ENCODE measurements around the gene TMEM178A. TPM values are rescaled to one million over a fixed set of nuclear protein-coding genes. Genes with fewer than 3 reads are reported as not detected.
"Not testable (repeated sequence)": the region's sequence is repeated elsewhere in the genome, so short reads cannot be mapped to it uniquely, and the experiment has no call there.

The TMEM178A gene
- total RNA-seq, 1 experiment from 2014 or later = 0.14 TPM

DNA sequence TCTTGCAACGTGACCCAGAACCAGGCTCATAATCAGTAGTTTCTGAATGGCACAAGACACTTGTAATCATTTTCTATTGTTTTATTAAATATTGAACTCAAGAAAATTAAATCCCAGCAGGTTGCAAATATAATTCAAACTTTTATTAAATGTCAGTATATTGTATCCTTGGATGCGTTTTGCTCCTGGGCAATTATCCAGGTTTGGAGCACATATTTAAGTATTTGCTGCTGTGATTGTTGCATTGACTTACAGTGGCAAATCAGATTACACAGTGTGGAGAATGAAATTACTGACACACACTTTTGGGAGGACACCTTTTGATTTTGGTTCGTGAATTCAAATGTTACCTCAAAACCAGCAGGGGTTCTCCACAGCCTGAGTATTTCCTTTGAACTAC, 27.1 kb upstream of the TMEM178A start:
- Histone ChIP-seq H3K27ac (no peak overlapping the region), H3K9me3 (replicated peaks) (no peaks in the 10 kb centered on the region), H3K36me3 (no peaks in the 10 kb centered on the region), H3K4me3 (no peak overlapping the region), H3K27me3 (no peaks in the 10 kb centered on the region), H3K4me1 (peaks cover 14% of the 10 kb centered on the region)
- no peak for DNase-seq

DNA sequence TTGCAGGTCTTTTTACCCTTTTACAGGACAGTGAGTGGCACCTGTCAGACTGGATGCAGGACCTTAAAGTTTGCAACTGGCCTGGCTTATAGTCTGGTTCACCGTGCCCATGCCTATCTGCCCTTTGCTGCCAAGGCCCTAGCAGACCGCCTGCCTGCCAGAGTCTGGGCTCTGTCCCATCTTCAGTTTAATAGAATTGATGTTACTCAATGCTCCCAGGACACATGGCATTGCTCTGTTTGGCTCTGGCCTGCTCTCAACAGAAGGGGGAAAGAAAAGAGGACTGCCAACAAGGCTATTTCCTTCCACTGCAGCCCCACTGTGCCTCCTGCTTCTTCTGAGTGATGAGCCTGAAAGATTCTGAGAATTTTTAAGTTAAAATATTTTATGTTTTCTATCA, 25.6 kb upstream of the TMEM178A start:
- no peak for DNase-seq
- Histone ChIP-seq H3K27ac (no peak overlapping the region), H3K27me3 (no peaks in the 10 kb centered on the region), H3K4me3 (no peak overlapping the region), H3K4me1 (peaks cover 14% of the 10 kb centered on the region), H3K9me3 (replicated peaks) (no peaks in the 10 kb centered on the region), H3K36me3 (no peaks in the 10 kb centered on the region)

DNA sequence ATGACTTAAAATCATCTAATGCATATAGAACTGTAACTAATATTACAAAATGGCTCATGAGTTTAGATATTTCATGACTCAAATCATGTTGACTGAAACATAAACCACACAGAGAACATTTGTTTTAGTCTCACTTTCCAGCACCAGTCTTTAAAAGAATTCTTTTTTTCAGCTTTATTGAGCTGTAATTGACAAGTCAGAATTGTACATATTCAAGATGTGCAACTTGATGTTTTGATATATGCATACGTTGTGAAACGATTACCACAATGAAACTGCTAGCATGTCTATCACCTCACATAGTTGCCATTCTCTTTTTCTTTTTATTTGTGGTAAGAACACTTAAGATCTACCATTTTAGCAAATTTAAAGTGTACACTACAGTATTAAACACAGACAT, 25.0 kb upstream of the TMEM178A start:
- peaks cover 14% of the 10 kb centered on the region for H3K4me1 ChIP-seq
- H3K9me3 ChIP-seq (replicated peaks) = no peaks in the 10 kb centered on the region
- H3K36me3 ChIP-seq = no peaks in the 10 kb centered on the region
- H3K4me3 ChIP-seq = no peak overlapping the region
- no peak overlapping the region for H3K27ac ChIP-seq
- DNase-seq = no peak
- no peaks in the 10 kb centered on the region for H3K27me3 ChIP-seq

DNA sequence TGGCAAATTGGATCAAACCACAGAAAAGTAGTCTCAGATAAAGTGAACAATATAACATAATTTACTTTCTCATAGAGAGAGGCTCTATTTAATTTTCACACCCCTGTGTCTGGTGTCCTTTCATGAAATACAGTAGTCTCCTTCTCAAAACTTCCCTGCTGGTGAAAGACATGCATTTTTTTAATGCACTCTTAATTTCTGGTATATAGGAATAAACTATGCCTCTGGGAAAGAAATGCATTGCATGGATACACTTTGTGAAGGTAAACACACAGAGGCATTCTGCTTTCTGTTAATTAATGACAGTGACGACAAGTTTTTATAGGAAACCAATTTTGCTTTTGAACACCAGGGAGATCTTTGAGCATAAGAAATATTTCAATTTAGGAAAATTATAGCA, 24.1 kb upstream of the TMEM178A start:
- H3K27ac ChIP-seq = peak overlapping the region; percentile 34
- no peaks in the 10 kb centered on the region for H3K36me3 ChIP-seq
- no peaks in the 10 kb centered on the region for H3K9me3 ChIP-seq (replicated peaks)
- H3K27me3 ChIP-seq = no peaks in the 10 kb centered on the region
- no peak for DNase-seq
- H3K4me3 ChIP-seq = no peak overlapping the region
- H3K4me1 ChIP-seq = peaks cover 14% of the 10 kb centered on the region

DNA sequence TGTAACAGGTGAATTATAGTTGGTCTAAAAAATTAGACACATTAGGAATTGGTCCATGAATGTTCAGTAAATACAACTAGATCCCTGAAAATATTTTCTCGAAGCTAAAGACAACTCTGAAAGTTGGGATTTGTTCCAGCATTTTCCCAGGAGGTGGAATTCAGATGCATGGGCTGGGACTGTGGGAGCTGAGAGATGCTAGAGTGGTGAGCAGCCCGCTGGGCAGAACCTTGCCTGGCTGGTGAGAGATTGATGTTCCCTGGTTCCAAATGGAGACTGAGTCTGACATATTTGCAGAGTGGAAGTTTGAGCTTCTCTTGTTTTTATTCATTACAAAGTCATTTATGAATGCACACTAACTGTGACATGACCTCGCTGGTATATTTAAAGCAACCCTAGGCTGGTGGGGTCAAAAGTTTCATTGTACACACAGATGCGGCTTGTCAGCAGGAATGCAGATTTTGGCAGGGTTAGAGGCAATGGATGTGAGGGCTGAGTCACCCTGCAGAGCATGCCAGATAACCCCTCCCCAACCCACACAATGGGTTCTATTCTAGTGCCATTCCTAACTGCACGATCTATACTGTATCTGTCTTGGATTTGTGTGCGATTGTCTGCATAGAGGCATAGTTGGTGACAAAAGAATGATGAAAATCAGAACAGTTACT, 23.5 kb upstream of the TMEM178A start:
- Histone ChIP-seq H3K4me3 (no peak overlapping the region), H3K36me3 (no peaks in the 10 kb centered on the region), H3K27me3 (no peaks in the 10 kb centered on the region), H3K9me3 (replicated peaks) (no peaks in the 10 kb centered on the region), H3K27ac (peak overlapping the region; percentile 34), H3K4me1 (peaks cover 14% of the 10 kb centered on the region)
- peak; percentile 85 to 89 for DNase-seq

DNA sequence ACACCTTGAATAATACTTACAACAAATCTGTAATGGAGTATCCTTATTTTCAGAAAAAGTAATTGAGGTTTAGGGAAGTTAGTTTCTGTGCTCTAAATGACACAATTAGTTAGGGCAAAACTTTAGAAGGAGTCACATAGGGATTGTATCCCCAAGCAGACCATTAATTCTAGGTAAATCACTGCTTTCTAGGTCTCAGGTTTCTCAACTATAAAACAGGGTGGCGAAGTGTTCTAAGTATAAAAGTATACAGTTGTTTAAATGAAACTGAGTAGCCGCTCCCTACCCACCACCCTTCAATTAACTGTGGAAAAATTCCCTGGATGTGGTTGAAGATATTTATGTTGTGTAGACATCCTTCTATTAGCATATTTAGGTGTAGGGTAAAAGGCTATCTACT, 19.9 kb upstream of the TMEM178A start:
- Histone ChIP-seq H3K36me3 (no peaks in the 10 kb centered on the region), H3K4me1 (peaks cover 14% of the 10 kb centered on the region), H3K27me3 (no peaks in the 10 kb centered on the region), H3K27ac (no peak overlapping the region), H3K9me3 (replicated peaks) (no peaks in the 10 kb centered on the region), H3K4me3 (no peak overlapping the region)
- DNase-seq = no peak

DNA sequence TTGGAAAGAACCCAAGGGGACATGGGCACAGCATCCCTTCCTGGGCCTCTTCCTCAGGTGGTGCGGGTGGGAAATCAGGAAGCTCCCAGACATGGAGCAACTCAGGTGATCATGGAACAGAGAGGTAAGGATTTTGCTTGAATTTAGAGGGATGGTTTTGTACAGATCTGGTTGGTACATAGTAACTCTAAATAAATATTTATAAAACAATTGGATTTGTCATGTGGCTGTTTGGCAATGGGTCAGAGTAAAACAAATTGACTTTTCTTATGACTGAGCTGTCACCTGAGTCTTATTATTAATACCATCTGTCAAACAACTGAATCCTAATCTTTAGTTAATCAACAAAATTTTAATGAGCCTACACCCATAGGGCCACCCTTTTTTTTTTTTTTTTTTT, 19.4 kb upstream of the TMEM178A start:
- Histone ChIP-seq H3K36me3 (no peaks in the 10 kb centered on the region), H3K4me3 (no peak overlapping the region), H3K27ac (no peak overlapping the region), H3K4me1 (peaks cover 14% of the 10 kb centered on the region), H3K27me3 (no peaks in the 10 kb centered on the region), H3K9me3 (replicated peaks) (no peaks in the 10 kb centered on the region)
- DNase-seq = no peak

DNA sequence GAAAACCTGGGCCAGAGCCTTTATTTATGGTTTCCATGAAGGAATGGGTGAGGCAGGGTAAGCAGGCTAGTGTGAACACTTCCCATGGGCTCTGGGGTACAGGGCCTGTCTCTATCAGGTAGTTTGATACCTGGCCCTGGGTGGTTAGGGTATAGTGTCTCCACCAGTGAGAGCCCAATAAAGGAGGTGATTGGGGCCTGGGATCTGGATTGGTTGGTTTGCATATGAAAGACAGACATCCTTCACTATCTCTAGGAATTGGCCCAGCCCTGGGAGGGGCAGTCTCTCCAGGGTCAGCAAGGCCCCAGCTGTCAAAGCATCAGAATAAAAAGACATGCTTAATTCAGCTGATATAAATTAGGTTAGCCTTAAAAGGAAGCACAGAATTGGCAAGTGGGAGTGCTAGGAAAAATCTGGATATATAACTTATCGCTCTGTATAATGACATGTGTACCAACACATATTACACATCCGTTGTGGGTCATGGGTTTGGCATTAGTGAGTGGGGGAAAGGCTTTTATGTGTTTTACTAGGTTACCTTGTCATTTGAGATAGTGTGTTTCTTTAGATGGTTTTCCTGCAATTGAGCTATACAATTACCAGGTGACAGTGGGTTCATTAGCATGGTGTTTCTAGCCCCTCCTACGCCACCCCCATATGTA, 18.5 kb upstream of the TMEM178A start:
- Histone ChIP-seq H3K27ac (no peak overlapping the region), H3K9me3 (replicated peaks) (no peaks in the 10 kb centered on the region), H3K36me3 (no peaks in the 10 kb centered on the region), H3K4me3 (no peak overlapping the region), H3K27me3 (no peaks in the 10 kb centered on the region), H3K4me1 (peaks cover 4% of the 10 kb centered on the region)
- DNase-seq = no peak

DNA sequence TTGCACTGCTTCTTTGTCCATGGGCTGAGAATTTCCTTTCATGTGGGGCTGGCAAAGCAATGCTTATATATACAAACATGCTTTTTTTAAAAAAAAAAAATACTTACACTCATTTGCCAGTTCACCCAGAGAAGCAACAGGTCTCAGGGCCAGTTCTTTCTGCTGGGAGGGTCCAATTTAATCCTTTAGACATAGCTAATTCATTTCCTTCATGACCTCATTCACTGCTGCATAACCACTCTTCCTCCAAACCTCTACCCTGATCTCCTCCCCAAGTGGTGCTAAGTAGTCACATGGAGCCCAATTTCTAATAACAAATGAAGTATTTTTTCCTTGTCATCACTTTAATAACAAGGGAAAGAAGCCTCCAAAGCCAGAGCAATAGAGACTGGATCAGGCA, 17.1 kb upstream of the TMEM178A start:
- no peaks in the 10 kb centered on the region for H3K36me3 ChIP-seq
- no peak overlapping the region for H3K4me3 ChIP-seq
- H3K4me1 ChIP-seq = no peaks in the 10 kb centered on the region; the same call in none of the 2 replicates
- H3K27ac ChIP-seq = no peak overlapping the region
- H3K9me3 ChIP-seq (replicated peaks) = no peaks in the 10 kb centered on the region
- DNase-seq = peak in 1 of 2 experiments; percentile 13
- no peaks in the 10 kb centered on the region for H3K27me3 ChIP-seq

DNA sequence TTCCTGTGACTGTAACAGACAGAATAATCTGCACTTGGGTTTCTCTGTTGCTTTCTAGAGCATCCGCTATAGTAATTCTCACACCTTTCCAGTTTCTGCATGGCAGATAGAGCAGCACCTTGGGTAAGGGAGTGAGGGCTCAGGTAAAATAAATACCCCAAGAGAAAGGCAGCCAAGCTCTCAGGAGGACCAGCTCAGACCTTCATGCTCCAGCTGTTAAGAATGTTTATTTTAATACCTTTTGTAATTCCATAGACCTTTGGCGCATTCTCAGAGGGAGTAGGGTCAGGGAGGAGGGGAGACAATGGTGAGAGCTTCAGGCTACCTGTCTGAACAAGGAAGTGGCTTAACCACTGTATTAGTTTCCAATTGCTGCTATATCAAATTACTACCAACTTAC, 16.2 kb upstream of the TMEM178A start:
- H3K27me3 ChIP-seq = no peaks in the 10 kb centered on the region
- no peaks in the 10 kb centered on the region; the same call in none of the 2 replicates for H3K4me1 ChIP-seq
- H3K36me3 ChIP-seq = no peaks in the 10 kb centered on the region
- DNase-seq = no peak
- H3K4me3 ChIP-seq = no peak overlapping the region
- no peak overlapping the region for H3K27ac ChIP-seq
- H3K9me3 ChIP-seq (replicated peaks) = no peaks in the 10 kb centered on the region; the same call in 1 of the 2 replicates

DNA sequence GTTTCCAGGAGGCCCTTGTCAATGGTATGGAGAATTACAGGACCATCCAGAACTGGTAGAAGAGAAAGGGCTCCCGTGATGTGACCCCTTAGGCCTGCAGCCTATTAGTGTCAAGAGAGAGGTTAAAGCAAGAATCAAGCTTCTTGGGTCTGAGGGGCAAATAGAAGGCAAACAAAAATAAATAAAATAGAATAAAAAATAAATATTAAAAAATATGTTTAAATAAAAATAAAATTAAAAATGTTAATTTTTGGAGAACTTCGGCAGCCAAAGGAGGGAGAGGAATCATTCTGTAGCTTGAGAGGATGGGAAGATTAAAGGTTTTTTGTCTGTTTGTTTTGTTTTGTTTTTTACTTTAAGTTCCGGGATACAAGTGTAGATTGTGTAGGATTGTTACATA, 15.2 kb upstream of the TMEM178A start:
- H3K9me3 ChIP-seq (replicated peaks) = peaks cover 7% of the 10 kb centered on the region
- no peak overlapping the region for H3K27ac ChIP-seq
- H3K27me3 ChIP-seq = no peaks in the 10 kb centered on the region
- no peak for DNase-seq
- H3K36me3 ChIP-seq = no peaks in the 10 kb centered on the region
- no peaks in the 10 kb centered on the region; the same call in none of the 2 replicates for H3K4me1 ChIP-seq
- H3K4me3 ChIP-seq = no peak overlapping the region

DNA sequence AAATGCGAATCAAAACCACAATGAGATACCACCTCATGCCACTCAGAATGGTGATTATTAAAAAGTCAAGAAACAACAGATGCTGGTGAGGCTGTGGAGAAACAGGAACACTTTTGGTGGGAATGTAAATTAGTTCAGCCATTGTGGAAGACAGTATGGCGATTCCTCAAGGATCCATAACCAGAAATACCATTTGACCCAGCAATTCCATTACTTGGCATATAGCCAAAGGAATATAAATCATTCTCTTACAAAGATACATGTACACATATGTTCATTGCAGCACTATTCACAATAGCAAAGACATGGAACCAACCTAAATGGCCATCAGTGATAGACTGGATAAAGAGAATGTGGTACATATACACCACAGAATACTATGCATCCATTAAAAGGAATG, 9.5 kb upstream of the TMEM178A start:
- H3K9me3 ChIP-seq (replicated peaks); H3K36me3 ChIP-seq; H3K27me3 ChIP-seq; DNase-seq; H3K27ac ChIP-seq; H3K4me3 ChIP-seq: not testable (repeated sequence)
- H3K4me1 ChIP-seq = peaks cover 15% of the 10 kb centered on the region

DNA sequence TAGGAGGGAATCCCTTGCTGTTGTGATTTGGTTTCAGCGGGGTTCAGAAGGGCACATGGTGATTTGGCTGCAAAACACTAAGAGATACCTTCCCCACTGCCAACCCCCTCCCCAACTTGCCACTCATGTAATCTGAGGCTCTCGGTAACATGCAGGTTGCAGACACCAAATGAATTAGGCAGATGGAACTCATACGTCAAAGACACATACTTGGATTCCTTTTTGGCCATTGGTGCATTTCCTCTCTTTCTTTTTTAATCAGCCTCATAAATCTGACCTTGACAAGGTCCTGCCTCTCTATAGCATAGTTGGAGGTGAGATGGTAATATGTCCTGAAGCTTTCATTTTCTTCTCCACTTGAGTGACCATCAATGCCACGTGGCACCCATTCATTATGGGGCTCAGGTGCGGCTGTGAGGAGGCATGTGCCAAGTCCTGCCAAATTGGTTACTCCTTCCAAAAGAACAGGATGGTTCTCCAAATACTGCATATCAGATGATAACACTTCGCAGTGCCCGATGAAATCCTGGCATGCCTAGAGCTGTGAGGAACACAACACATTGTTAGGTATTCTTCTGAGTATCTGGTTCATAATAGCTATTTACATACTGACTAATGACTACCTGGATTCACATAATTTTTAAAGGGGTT, 8.3 kb upstream of the TMEM178A start:
- Histone ChIP-seq H3K4me1 (peaks cover 20% of the 10 kb centered on the region), H3K9me3 (replicated peaks) (peaks cover 7% of the 10 kb centered on the region), H3K36me3 (no peaks in the 10 kb centered on the region), H3K27me3 (no peaks in the 10 kb centered on the region), H3K4me3 (no peak overlapping the region), H3K27ac (no peak overlapping the region)
- DNase-seq = no peak

DNA sequence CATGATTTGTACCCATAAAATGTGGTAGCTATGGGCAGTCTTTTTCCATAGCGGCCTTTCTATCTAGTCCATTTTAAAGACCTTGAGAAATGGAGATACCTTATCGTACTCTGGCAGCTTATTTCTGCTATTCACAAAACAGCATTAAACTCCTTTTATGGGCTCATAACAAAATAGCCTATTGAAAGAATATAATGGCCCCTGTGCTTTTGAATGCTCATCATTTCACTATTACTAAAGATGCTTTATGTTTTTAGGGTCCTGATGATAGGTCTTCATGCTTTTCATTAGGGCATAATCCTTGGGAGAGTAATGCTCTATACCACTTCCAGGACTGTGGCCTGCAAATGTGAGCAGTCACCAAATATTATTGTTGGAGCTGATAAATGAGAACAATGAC, 7.3 kb upstream of the TMEM178A start:
- H3K27ac ChIP-seq = no peak overlapping the region
- no peak overlapping the region for H3K4me3 ChIP-seq
- peaks cover 7% of the 10 kb centered on the region for H3K9me3 ChIP-seq (replicated peaks)
- no peaks in the 10 kb centered on the region for H3K36me3 ChIP-seq
- no peaks in the 10 kb centered on the region for H3K27me3 ChIP-seq
- peaks cover 20% of the 10 kb centered on the region for H3K4me1 ChIP-seq
- no peak for DNase-seq

DNA sequence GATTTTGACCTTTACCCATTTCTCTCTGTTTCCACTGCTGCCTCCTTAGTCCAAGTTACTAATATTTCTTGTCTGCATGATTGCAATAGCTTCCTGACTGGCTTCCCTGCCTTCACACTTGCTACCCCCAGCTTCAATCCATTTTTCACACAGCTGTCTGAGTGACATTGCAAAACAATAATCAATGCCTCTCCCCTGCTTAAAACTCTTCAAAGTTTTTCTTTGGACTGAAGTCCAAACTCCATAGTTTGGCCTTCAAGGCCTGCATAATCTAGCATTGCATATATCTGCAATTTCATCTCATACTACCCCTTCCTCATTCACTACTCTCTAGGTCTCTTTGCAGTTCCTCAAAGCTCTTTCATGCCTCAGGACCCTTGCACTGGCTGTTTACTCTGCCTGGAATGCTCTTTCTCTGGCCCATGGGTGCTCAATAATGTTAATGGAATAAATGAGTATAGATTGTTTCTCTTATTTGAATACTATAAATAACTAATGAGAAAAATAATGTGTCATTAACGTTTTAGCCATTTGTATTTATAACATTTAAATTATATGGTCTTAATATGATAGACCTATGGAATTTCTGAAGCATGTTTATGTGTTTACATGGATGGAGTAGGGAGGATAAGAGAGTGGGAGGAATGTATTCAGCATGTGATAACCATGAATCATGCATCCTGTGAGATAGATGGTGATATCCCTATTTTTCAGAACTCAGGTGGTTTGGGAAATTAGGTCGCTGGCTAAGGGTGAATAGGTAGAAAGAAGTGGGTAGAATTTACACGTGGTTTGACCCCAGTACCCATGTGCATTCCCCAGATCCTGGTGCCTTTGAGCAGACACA, 5.7 kb upstream of the TMEM178A start:
- H3K4me1 ChIP-seq = peaks cover 20% of the 10 kb centered on the region
- 0 out of 2 replicates have a peak, but pooled peaks cover 4% of the 10 kb centered on the region for H3K9me3 ChIP-seq (replicated peaks)
- H3K36me3 ChIP-seq = no peaks in the 10 kb centered on the region
- H3K27ac ChIP-seq = peak overlapping the region; percentile 5
- no peak overlapping the region for H3K4me3 ChIP-seq
- DNase-seq = no peak
- H3K27me3 ChIP-seq = no peaks in the 10 kb centered on the region

Measured in SJCRH30 (cell line).